ENCODE results near the gene RPUSD3.

RPUSD3 gene

DNA sequence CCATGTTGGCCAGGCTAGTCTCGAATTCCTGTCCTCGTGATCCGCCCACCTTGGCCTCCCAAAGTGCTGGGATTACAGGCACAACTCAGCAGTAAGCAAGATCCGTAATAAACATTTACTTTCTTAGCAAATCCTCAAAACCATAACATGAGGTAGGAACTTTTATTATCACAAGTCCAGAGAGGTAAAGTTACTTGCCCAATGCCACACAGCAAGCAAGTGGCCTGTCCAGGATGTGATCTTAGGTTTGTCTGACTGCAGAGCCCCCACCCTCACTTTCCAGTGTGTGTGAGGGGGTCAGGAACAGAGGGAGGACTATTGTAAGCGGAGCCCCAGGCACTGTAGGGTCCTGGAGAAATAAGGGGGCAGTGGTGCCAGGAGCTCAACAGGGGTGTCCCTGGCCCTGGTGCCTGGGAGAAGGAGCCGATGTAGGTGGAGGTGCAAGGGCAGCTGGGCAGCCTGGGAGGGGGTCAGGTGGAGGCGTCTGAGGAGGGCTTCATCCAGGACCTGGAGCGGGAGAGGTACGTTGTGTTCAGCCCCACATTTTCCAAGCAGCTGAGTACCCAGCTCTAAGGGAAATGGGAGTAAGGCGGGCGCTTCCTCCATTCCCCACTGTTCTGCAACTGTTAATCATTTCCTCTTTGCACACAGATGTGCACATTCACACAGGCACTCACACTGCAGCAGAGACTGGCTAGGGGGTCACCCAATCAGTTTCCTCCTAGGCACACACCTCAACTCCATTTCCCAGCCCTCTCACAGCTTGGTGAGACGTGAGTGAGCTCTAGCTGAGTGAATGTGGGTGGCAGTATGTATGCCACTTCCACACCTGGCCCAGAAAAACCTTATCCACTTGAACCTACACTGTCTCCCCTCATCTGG, 5.9 kb downstream of the RPUSD3 start:
- no peak overlapping the region for H3K27ac ChIP-seq

DNA sequence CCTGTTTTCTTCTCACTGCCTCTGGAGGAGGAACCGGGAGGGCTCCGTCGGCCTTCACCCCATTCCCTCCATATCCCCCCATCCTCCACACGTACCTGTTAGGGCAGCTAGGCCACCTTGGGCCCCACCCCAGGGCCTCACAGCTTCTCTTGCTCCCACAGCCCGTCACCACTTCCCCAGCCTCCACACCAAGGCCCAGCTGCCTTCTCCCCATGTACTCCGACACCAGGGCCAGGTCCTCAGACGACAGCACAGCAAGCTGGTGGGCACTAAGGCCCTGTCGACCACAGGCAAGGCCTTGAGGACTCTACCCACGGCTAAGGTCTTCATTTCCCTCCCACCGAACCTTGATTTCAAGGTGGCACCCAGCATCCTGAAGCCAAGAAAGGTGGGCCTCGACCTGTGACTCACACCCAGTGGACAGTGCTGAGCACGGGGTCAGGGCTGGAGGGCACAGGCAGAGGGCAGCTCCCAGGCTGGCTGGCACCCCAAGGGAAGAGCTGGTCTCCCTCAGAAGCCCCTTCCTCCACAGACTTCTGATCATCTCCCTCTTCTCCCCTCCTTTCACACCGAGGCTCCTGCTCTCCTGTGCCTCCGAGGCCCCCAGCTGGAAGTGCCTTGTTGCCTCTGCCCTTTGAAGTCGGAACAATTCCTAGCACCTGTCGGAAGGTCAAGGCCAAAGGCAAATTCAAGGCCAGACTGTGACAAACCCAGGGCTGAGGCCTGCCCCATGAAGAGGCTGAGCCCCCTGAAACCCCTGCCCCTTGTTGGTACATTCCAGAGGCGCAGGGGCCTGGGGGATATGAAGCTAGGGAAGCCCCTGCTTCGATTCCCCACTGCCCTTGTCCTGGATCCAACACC, 9.1 kb downstream of the RPUSD3 start:
- no peak overlapping the region for H3K27ac ChIP-seq
- TF ChIP-seq, protein P1, sequence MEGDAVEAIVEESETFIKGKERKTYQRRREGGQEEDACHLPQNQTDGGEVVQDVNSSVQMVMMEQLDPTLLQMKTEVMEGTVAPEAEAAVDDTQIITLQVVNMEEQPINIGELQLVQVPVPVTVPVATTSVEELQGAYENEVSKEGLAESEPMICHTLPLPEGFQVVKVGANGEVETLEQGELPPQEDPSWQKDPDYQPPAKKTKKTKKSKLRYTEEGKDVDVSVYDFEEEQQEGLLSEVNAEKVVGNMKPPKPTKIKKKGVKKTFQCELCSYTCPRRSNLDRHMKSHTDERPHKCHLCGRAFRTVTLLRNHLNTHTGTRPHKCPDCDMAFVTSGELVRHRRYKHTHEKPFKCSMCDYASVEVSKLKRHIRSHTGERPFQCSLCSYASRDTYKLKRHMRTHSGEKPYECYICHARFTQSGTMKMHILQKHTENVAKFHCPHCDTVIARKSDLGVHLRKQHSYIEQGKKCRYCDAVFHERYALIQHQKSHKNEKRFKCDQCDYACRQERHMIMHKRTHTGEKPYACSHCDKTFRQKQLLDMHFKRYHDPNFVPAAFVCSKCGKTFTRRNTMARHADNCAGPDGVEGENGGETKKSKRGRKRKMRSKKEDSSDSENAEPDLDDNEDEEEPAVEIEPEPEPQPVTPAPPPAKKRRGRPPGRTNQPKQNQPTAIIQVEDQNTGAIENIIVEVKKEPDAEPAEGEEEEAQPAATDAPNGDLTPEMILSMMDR (conservative IDR thresholded peaks at IDR 0.05) = no peak
- TF ChIP-seq ZFX (IDR thresholded peaks at IDR 0.05) = no peak

More for the DNA sequence above, 5.9 kb downstream of the RPUSD3 start:
- TF ChIP-seq ZFX (IDR thresholded peaks at IDR 0.05) = no peak
- TF ChIP-seq, protein P1 (conservative IDR thresholded peaks at IDR 0.05) = no peak

DNA sequence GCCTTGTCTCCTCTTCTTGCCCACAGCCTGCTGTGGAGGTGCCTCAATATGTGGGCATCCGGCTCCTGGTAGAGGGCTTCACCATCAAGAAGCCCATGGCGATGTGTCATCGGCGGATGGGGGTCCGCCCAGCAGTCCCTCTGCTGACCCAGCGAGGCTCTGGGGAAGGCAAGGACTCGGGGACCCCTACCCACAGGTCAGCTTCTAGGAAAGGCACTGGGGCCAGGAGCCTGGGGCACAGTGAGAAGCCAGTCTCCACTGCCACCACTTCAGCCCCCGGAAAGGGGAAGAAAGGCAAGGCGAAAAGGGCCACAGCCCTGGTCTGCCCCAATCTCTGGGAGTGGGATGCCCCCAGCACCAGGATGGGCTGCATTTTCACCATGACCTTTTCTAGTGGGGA, 10.7 kb downstream of the RPUSD3 start:
- TF ChIP-seq ZFX (IDR thresholded peaks at IDR 0.05) = no peak
- TF ChIP-seq, protein P1 (conservative IDR thresholded peaks at IDR 0.05) = no peak
- H3K27ac ChIP-seq = no peak overlapping the region

DNA sequence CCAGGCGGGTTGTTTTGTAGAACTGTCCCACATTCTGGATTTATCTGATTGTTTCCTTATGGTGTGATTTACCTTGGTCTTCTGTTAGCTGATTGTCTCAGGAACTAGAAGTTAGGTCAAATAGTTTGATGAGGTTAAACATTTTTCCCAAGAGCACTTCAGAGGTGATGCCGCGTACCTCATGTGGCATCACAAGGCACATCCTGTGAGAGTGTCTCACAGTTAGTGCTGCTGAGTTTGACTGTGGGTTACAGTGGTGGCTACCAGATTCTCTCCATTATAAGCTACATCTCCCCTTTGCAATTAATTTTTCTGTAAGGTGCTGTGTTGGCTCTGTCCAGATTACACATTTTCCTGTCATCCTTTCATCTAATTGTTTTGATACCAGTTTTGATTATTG, 12.6 kb downstream of the RPUSD3 start:
- no peak for TF ChIP-seq ZFX (IDR thresholded peaks at IDR 0.05)
- TF ChIP-seq, protein P1 (conservative IDR thresholded peaks at IDR 0.05) = no peak
- no peak overlapping the region for H3K27ac ChIP-seq

DNA sequence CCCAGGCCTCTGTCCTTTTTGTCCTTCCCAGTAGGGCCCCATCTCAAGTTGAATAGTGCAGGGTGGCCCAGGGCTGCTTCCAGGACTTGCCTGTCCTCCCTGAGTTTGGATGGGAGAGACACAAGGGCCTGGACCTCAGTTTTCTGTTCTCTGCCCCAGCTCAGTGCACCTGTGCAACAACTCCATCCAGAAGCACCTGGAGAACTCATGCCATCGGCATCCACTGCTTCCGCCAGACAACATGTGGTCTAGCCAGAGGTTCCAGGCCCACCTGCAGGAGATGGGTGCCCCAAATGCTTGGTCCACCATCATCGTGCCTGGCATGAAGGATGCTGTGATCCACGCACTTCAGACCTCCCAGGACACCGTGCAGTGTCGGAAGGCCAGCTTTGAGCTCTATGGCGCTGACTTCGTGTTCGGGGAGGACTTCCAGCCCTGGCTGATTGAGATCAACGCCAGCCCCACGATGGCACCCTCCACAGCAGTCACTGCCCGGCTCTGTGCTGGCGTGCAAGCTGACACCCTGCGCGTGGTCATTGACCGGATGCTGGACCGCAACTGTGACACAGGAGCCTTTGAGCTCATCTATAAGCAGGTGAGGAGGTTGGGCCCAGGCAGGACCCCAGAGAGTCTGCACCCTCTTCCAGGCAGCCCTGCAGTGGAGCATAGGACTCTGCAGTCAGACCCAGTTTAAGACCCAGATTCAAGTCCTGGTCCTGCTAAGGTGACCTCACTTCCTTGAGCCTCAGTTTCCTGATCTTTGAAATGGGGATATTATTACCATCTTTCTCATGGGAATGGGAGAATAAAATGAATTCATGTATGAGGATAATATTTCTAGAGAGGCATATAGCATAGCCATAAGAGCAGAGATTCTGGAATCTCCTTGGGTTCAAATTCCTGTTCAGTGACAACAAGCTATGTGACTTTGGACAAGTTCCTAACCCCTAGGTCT, 14.7 kb downstream of the RPUSD3 start:
- H3K27ac ChIP-seq = no peak overlapping the region
- TF ChIP-seq ZFX (IDR thresholded peaks at IDR 0.05) = no peak
- TF ChIP-seq, protein P1 (conservative IDR thresholded peaks at IDR 0.05) = no peak

DNA sequence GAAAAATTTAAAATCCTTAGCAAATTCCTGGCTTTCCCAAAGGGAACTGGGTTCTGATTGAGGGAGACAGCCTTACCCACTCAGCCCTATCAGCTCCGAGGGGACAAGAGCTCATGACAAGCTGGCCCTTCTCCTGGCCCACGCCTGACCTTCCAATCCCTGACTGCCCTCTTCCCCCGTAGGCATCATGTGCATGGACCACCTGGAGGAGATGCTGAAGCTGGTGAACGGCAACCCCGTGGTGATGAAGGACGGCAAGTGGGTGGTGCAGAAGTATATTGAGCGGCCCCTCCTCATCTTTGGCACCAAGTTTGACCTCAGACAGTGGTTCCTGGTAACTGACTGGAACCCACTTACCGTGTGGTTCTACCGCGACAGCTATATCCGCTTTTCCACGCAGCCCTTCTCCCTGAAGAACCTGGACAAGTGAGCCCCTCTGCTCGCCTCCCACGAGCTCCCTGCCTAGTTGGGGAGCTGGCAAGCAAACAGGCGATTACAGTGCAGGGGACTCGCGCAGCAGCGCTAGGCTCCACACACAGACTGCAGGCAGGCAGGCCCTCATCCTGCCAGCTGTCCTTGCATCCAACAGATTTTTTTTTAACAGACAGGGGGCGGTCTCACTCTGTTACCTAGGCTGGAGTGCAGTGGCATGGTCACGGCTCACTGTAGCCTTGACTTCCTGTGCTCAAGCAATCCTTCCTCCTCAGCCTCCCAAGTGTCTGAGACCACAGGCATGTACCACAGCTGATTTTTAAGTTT, 16.8 kb downstream of the RPUSD3 start:
- no peak overlapping the region for H3K27ac ChIP-seq
- TF ChIP-seq, protein P1 (conservative IDR thresholded peaks at IDR 0.05) = no peak; the same call in 1 of the 2 replicates
- no peak for TF ChIP-seq ZFX (IDR thresholded peaks at IDR 0.05)

Measured in C4-2B (cell line).